GM18519 (cell line): ENCODE measurements around the gene CATSPERZ.

Experiments
- ATAC-seq: cut with Tn5 transposase; IDR thresholded peaks from one replicate; pipeline ENCODE4 v1.9.1; 2021; ENCODE audit warnings: mild to moderate bottlenecking, moderate library complexity; ENCODE audit not compliant: unreplicated experiment, low FRiP score

Gene CATSPERZ

DNA sequence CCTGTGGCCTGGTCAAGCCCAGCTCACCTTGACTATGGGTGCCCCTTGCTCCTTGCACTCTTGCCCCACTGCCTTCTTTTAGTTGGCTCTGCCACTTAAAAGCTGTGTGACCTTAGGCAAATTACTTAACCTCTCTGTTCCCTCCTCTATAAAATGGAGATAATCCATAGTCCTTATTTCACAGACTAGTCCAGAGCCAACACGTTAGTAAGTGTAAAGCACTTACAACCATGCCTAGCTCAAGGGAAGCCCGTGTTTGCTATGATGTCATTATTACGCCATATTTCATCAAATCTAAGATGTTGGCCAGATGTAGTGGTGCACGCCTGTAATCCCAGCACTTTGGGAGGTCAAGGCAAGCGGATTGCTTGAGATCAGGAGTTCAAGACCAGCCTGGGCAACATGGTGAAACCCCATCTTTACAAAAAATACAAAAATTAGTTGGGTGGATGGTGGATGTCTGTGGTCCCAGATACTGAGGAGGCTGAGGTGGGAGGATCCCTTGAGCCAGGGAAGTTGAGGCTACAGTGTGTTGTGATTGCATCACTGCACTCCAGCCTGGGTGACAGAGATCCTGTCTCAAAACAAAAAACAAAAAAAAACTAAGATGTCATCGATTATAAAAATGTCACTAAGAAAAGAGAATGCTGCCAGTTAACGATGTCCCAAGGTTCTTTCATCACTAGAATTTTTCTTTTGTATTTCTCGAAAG is 37.5 kb downstream of the CATSPERZ start:
- no peak for ATAC-seq

DNA sequence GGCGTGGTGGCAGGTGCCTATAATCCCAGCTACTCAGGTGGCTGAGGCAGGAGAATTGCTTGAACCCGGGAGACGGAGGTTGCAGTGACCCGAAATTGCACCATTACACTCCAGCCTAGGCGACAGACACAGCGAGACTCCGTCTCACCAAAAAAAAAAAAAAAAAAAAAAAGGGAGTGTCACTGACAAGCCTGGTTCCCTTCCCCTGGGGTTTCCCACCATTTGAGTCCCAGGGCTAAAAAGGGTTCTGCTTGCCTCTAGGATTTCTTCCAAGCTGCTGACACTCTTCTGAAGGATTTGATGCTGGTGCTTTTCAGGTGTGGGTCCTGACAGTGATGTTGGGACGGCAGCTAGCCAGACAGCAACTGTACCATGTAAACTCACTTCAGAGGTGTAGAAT is 38.6 kb downstream of the CATSPERZ start:
- ATAC-seq = no peak

DNA sequence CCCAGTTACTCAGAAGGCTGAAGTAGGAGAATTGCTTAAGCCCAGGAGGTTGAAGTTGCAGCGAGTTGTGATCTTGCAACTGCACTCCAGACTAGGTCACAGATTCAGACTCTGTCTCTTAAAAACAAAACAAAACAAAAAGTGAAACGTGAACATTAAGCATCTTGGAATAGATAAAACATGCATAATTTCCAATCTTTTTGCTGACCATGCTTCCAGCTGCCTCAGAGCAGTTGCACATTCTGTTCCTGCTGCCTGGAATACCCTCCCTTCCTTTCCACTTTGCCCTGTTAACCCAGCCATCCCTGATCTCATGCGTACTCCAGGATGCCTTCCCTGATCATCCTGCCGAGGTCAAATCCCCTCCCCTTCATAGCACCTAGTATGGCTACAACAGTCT is 39.1 kb downstream of the CATSPERZ start:
- ATAC-seq = no peak

DNA sequence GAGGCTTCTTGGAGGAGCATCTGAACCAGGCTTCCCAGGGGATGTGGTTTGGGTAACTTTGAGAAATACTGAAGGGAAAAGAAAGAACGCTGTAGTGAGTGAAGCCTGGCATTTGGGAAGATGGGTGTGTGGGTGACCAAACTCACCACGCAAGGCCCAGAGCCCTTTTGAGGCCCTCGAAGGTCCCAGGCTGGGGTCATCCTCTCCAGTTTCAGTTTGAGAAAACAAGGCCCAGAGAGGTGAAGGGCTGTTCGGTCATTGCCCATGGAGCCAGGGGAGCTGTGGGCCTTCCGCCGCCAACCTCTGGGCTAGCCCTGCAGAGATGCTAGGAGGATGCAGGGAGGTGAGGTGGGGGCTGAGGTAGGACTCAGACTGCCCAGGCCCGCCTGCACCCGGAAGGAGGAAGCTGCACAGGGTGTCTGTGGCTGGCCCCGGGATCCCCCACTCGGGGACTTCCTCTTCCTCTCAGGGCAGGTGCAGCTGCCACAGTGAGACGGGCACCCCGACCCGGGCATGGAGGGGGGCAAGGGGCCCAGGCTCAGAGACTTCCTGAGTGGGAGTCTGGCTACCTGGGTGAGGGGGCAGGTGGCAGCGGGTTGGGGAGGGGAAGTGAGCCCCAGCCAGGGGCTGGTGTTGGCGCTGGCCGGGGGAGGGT is 39.7 kb downstream of the CATSPERZ start, which contains the start of gene CCDC88B:
CCDC88B (plus strand) TSS at position 451 of the 655 bp plus-strand sequence; CDS start at position 514, 63 bp downstream.
- no peak for ATAC-seq

DNA sequence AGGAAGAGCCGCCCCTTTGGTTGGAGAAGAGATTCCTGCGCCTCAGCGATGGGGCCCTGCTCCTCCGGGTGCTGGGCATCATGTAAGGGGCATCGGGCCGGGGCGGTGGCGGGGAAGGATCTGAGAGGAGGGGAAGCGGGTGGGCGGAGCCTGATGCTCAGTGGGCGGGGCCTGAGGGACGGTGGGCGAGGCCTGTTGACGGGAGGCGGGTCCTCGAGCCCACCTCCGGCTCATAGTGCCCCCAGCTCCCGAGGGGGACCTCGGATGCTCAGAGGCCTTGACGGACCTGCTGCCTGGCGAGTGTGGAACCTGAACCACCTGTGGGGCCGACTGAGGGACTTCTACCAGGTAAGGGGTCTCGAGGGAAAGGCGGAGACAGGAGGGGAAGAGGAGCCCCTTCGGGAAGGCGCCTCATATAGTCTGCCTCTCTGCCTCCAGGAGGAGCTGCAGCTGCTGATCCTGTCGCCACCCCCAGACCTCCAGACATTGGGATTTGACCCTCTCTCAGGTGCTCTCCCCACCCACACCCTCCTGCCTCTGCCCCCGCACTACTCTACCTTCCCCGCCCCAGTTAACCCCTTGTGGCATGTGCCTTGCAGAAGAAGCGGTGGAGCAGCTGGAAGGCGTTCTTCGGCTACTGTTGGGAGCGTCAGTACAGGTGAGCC is 40.6 kb downstream of the CATSPERZ start:
- no peak for ATAC-seq

DNA sequence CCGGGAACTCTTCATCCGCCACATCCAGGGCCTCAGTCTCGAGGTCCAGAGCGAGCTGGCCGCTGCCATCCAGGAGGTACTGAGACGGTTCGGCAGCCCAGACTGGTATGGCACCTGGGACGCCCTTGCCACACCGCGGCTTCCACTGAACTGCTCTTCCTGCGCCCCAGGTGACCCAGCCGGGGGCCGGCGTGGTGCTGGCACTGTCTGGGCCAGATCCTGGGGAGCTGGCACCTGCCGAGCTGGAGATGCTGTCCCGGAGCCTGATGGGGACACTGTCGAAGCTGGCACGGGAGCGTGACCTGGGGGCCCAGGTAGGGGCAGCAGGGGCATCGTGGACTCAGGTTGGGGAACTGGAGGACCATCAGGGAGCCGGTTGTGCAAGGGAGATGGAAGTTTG is 41.3 kb downstream of the CATSPERZ start:
- ATAC-seq = no peak

DNA sequence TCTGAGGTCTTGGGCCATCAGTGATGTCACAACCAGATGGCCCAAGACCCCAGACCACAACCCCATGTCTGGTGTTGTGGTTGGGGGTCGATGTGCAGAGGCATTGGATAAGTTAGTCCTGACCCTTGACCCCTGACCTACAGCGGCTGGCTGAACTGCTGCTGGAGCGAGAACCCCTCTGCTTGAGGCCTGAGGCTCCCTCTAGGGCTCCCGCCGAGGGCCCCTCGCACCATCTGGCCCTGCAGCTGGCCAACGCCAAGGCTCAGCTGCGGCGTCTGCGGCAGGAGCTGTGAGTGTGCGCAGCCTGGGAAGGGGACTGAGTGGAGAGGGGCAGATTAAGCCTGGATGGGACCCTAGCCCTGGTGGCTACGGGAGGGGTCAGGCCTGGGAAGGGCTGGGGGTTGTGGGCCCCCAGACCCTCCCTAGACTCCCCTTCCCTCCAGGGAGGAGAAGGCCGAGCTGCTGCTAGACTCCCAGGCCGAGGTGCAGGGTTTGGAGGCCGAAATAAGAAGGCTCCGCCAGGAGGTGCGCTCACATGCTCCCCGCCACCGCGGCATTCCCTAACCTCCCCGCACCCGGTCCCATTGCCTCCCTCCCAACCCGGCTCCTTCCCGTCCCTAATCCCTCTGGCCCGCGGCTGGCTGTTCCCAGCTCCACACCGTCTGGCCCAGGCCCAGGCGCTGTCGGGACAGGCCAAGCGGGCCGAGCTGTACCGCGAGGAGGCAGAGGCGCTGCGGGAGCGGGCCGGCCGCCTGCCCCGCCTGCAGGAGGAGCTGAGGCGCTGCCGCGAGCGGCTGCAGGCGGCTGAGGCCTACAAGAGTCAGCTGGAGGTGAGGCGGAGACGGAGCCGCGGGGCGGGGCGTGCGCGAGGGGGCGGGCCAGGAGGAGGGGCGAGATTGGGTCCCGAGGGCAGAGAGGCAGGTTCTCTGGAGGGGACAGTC is 42.0 kb downstream of the CATSPERZ start:
- ATAC-seq = peak; percentile 42

DNA sequence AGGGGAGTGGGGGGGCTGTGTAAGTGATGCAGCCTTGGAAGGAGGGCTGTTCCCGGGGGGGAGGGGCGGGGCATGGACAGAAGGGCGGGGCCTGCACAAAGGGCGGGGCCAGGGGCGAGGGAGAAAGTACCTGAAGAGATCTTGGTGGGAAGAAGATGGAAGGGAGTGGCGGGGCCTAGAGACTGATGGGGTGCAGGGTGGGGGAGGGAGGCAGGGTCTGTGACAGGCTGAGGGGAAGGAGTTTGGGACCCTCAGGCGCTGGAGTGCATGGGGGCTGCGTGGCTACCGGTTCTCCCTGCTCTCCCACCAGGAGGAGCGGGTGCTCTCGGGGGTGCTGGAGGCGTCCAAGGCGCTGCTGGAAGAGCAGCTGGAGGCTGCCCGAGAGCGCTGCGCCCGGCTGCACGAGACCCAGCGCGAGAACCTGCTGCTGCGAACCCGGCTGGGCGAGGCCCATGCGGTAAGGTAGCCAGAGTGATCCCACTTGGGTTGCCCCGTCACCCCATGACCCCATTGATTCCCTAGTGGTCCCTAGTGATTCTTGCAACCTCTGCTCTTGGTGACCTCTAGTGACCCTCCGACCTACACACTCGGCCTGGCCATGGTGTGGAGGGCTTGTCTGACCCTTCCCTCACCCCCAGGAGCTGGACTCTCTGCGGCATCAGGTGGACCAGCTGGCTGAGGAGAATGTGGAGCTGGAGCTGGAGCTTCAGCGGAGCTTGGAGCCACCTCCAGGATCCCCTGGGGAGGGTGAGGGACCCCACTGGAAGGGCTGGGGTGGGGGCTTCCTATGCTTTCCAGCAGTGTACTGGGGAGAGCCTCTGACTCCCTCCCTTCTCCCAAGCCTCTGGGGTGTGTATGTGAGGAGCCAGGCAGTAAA is 42.9 kb downstream of the CATSPERZ start:
- no peak for ATAC-seq

DNA sequence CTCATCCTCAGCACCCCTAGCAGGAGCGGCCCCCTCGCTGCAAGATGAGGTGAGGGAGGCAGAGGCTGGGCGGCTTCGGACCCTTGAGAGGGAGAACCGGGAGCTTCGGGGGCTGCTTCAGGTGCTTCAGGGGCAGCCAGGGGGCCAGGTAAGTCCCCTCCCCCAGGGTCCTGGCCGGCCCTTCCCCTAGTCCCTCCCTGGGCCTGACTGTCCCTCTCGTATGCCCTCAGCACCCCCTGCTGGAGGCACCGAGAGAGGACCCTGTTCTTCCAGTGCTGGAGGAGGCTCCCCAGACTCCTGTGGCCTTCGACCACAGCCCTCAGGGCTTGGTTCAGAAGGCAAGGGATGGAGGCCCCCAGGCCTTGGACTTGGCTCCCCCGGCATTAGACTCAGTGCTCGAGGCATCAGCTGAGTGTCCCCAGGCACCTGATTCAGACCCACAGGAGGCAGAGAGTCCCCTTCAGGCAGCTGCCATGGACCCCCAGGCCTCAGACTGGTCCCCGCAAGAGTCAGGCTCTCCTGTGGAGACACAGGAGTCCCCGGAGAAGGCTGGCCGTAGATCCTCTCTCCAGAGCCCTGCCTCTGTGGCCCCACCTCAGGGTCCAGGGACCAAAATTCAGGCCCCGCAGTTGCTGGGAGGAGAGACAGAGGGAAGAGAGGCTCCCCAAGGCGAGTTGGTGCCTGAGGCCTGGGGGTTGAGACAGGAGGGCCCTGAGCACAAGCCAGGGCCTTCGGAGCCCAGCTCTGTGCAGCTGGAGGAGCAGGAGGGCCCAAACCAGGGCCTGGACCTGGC is 43.8 kb downstream of the CATSPERZ start:
- no peak for ATAC-seq

DNA sequence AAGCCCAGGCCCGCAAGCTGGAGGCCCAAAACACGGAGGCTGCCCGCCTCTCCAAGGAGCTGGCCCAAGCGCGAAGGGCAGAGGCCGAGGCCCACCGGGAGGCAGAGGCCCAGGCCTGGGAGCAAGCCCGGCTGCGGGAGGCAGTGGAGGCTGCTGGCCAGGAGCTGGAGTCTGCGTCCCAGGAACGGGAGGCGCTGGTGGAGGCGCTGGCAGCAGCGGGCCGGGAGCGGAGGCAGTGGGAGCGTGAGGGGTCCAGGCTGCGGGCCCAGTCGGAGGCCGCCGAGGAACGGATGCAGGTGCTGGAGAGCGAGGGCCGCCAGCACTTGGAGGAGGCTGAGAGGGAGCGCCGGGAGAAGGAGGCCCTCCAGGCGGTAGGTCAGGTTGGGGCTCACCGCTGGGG is 44.6 kb downstream of the CATSPERZ start:
- no peak for ATAC-seq

DNA sequence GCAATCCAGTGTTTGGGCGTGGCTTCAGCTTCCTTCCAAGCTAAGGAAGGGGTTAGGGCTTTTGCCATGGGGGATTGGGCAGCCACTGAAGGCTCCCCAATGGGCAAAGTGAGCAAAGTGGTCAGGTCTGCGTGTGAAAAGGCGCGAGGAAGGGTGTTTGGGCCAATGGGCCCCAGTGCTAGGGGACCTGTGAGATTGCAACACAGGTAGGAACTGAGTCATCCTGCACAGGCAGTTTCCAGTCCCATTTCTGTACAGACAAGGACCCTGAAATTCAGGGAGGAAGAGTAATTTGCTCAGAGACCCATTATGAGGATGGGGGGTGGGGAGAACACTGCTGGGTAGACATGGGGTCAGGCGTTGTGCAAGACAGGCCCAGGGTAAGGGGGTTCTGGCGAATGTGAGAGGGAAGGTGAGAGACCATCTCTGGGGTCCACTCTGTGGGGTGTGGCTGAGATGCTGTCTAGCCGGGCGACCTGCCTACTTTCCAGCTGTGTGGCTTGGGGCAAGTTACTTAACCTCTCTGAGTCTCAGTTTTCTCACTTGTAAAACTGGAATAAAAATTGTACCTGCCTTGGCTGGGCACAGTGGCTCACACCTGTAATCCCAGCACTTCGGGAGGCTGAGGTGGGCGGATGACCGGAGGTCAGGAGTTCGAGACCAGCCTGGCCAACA is 47.2 kb downstream of the CATSPERZ start:
- ATAC-seq = no peak

DNA sequence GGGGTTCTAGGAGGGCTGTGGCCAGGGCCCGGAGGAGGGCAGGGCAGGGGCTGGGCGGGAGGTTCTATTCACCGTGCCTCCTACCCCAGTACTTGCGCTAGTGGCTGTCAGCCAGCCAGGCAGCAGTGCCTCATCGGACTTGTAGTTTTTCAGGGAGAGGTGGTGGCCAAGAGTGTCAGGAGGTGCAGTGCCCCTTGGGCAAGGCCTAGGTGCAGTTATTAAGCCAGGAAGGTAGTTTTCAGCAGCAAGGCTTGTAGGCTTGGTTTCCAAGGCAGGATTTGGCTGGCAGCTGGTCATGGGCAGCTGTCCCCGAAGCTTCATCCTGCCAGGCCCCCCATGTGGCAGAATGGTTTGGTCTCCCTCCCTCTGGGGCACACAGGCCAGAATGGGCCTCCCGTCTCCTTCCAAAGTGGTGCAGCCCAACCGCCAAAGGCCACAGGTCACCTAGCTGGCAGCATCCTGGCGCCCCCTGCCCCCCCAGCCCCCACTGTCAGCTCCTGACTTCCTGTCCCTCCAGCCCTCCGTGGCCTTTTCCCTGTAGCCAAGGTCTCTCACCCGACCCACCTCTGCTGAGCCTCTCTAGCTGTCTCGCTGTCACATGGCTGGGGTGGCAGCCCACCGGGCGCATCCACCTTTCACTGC is 48.3 kb downstream of the CATSPERZ start:
- ATAC-seq = no peak

DNA sequence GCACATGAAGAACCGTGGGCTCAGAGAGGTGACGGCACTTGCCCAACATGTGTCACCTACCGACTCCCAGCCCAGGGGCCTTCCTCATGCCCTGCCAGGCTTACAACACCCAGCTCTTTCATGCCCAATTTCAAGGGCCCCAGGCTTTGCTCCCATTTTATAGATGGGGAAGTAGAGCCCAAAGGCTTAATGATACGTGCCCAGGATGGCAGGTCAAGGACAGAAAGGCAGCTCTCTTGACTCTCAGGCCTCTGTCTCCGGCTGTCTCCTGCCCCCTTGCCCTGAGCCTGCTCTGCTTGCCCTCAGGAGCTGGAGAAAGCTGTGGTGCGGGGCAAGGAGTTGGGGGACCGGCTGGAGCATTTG is 48.8 kb downstream of the CATSPERZ start:
- ATAC-seq = no peak

DNA sequence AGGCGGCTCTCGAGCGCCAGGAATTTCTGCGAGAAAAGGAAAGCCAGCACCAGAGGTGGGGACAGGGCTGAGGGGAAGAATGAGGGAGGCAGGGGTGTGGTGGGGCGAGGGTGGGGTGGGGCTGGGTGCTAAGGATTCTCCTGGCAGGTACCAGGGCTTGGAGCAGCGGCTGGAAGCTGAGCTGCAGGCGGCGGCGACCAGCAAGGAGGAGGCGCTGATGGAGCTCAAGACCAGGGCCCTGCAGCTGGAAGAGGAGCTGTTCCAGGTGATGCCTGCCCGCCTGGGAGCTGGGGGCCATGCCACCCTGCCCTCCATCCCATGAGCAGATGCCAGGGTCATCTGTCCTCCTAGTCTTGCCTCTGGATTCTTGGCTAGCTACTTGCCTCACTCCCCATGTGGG is 49.2 kb downstream of the CATSPERZ start:
- no peak for ATAC-seq

DNA sequence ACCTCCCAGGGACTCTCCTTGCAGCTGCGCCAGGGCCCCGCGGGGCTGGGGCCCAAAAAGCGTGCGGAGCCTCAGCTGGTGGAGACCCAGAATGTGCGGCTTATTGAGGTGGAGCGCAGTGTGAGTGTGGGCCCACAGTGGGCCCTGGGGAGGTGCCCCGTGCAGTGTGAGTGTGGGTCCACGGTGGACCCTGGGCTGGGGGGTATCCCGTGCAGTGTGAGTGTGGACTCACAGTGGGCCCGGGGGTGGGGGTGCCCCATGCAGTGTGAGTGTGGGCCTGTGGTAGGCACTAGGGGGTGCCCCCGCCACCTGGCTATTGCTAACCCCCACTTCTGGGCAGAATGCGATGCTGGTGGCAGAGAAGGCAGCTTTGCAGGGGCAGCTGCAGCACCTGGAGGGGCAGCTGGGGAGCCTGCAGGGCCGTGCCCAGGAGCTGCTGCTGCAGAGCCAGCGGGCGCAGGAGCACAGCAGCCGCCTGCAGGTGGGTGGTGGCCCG is 51.0 kb downstream of the CATSPERZ start:
- ATAC-seq = no peak

DNA sequence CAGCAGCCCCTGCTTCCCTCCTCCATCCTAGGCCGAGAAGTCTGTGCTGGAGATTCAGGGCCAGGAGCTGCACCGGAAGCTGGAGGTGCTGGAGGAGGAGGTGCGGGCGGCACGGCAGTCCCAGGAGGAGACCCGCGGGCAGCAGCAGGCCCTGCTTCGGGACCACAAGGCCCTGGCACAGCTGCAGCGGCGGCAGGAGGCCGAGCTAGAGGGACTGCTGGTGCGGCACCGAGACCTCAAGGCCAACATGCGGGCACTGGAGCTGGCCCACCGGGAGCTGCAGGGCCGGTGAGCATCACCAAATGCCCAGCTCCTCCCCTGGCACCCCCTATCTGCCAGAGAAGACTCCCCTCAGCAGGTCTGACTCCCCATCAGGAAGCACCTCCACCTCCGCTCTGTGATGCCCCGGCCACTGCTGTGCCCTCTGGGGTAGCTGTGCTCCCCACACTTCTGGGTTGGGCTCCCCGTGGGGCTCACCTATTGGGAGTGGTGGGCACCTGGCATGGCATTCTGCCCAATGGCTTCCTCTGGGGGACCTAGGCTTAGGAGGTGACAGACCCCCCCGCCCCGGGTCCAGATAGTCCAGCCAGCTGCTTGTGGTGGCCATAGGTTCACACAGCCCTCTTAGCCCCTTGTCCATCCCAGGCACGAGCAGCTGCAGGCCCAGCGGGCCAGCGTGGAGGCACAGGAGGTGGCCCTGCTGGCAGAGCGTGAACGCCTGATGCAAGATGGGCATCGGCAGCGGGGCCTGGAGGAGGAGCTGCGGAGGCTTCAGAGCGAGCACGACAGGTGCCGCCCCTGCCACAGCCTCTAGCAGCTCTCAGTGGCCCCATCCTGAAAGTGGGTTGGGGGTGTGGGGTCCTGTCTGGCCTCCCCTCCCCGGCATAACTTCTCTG is 52.2 kb downstream of the CATSPERZ start:
- no peak for ATAC-seq
